GM03348 (cell line): ENCODE results near the gene SLC1A3.
"Not testable (repeated sequence)": the region's sequence is repeated elsewhere in the genome, so short reads cannot be mapped to it uniquely, and the experiment has no call there.

Experiments
- DNase-seq: peaks from one replicate; pipeline ENCODE4 v3.0.0; 2012; ENCODE audit warnings: low spot score

SLC1A3 gene

DNA sequence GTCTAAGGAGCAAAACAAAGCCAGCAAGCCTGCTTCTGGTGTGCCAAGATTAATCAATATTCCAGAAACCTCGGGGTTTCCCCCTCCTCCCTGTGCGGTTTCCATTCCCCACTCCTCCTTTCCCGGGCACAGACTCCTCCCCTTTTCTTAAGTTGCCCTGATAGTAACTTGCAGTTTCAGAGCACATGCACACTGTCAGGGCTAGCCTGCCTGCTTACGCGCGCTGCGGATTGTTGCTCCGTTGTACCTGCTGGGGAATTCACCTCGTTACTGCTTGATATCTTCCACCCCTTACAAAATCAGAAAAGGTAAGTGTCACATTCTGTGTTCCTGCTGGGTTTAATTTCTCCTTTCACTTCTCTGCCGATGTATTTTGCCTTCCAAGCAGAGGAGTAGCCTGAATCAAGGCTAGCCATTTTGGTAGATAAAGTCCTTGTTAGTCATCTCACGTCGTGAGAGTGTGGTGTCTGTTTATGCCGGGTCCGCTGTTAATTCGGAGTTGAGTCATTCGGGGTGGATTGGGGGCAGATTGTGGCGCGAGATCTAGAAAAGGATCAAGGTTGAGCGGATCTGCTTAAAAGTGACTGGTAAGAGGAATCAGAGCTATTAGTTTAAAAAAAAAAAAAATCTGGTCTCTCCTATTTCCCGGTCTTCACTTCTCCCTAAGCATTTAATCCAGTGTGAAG, at the start of gene SLC1A3:
TSS of gene SLC1A3 (plus strand) at position 179 of the 686 bp plus-strand sequence. CDS start 1,818 bp downstream, outside the sequence.
- DNase-seq, result peak; percentile 75

DNA sequence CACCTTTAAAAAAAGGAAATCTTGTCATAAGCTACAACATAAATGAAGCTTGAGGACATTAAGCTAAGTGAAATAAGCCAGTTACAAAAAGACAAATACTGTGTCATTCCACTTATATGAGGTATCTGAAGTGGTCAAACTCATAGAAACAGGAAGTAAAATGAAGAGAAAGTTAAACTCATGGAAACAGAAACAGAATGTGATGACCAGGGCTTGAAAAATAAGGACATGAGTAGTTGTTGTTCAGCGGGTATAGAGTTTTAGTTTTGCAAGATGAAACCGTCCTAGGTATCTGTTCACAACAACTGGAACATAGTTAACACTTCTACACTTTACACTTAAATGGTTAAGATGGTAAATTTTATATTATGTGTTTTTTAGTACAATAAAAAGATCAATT, 47.8 kb upstream of the SLC1A3 start:
- DNase-seq, result no peak

DNA sequence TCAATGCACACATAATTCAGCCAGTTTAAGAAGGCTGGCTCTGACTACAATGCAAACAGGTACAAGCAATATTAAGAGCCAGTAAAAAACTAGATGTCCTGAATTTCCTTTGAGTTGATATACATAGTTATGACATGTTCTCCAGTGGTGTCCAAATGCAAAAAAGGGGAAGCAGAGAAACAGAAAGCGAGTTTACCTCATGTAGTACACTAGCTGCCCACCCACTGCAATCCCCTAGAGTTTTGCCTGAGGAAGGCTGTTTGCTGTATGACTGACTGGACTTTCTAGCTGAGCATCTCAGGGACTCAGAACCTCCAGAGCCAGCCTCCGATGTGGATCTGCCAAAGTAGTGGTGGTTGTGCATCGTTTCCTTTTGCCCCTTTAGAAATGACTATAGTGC, 44.8 kb upstream of the SLC1A3 start:
- no peak for DNase-seq

DNA sequence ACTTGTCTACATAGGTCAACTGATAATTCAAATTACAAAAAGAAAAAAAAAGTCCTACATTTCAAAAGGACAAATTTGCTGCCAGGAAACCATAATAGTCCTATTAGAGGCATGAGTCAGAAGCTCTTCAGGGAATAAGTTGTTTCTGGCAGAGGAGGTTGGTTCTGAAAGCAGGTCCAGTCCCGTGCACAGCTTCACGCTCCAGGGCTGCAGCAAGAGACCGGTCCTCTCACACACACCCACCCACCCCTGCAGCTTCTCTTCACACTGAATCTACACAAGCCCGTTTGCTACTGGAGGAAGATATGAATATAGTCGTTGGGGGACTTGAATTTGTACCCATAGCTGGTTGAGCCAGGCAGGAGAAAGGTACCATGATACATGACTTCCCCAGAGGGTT, 36.9 kb upstream of the SLC1A3 start:
- DNase-seq, result peak; percentile 55

DNA sequence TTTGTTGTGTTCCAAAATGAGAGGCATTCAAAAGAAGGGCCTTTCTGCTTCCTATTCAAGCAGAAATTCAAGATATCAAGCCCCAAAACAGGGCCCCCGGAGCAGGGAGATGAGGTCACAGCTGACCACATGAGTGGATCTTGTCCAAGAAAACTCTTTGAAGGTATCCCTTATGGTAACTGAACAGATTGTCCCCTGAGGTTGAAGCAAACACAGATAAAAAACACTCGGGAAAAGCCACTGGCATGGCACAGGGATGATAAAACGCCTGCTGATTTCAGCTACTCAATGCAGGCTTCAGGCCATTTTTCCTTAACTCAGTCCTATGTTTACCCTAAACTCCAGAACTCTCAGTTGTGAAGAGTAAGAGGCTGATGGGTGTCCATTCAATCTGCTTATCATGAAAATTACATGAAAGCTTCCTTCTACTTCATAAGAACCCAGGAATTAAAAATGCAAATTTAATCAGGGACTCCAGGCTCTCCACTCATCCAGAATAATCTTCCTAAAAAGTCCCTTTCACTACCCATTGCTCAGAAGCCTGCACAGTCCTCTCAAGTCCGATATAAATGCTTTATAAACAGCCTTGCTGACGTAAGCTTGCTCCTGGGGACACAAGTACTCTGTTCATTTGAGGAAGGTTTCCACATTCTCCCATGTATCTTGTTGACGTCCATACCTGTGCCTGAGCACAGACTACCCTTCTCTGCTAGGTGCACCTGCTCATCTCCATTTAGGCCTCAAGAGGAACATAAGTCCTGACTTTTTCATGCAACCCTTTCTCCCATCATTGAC, 35.9 kb upstream of the SLC1A3 start:
- DNase-seq, result no peak

DNA sequence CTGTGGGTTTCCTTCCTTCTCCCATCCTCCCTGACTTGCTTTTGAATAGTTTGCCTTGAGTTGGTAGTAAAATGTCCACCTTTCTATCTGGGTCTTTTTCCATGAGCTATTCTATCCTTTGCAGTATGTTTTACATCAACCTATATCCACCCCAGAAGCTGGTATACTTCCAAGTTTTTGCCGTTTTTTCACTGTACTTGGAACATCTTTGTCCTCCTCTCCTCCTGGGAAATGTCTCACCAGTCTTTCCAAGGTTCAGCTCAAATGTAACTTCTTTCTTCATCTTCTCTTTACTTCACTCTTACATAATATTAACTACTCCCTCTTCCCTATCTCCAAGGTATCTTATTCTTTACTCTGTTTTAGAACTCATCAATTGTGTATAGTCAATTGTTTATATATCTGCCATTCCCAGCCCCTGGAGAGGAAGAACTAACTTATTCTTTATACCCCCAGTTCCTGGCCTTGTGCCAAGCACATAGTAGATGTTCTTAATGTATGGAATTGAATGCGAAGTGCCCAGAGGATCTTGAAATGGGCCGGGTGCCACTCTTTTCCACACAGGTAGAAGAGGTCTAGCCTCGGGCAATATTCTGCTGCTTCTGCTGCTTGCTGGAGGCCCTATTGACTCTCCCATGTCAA, 34.9 kb upstream of the SLC1A3 start:
- no peak for DNase-seq

DNA sequence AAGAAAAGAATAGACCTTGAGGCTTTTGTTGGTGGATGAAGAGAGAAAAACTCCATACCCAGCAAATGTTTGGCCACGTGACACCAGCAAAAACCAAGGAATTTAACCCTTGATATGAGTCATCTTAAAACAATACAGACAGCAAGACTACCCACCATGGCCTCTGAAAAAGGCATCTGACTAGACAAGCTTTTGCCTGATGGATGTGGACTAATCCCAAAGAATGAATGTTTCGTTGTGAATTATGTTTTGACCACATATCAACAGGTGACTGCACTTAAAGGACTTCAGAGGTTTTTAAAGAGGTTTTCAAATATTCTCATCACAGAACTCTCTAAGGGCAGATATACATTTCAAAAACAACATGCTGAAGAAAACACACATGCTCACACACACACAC, 33.0 kb upstream of the SLC1A3 start:
- DNase-seq, result peak; percentile 33

DNA sequence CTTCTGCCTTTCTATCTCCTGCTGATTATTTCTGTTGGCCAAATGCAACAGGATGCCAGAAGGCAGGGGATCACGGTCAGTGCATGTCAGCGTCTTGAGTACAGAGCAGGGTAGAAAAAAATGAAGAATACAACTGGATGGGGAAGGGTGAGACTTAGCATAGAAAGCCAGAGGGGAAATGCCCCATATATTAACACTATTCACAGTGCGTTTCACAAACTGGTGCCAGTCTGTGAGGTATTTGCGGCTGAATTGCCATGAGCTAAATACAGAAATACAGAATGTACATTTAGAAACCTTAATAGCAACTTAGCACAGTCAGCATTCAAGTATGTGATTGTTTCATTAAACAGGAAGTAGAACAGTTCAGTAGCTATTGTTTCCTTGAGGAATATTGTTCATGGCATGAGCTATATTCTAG, 31.0 kb upstream of the SLC1A3 start:
- peak; percentile 30 for DNase-seq

DNA sequence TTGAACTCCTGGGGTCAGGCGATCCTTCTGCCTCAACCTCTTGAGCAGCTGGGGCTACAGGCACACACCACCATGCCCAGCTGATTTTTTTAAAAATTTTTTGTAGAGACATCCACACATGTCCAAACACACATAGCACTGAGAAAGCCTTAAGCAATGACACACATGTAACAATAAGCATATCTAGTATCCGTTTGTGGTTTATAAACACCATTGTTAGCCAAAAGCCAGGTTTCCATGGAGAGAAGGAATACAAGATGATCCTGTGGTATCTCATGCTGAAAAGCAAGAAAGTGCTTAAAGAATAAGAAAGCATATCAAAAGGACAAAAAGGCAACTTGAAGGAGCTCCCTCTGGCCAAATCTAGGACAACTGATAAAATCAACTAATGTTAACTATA, 29.7 kb upstream of the SLC1A3 start:
- DNase-seq, result no peak

DNA sequence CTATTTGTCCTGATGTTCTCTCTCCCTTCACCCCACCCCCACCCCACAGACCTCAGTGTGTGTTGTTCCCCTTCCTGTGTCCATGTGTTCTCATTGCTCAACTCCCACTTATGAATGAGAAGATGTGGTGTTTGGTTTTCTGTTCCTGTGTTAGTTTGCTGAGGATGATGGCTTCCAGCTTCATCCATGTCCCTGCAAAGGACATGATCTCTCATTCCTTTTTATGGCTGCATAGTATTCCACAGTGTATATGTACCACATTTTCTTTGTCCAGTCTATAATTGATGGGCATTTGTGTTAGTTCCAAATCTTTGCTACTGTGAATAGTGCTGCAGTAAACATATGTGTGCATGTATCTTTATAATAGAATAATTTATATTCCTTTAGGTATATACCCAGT, 26.5 kb upstream of the SLC1A3 start:
- not testable (repeated sequence) for DNase-seq

DNA sequence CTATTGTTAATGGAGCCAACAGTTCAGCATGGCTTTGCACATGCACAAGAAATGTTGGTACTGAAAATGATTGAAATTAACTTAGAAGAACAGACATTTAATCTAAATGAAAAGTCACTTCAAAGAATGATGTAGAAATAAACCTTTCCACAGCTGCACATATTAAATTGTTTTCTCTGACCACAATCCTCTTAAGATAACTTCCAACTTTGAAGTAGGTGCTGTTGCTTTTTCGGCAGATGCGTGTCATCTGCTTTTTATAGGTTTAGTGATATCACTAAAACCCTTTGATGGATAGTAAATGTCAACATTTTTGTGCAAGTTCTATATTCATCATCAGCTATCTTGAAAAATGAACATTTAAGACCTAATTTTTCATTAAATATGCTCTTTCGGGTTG, 25.3 kb upstream of the SLC1A3 start:
- no peak for DNase-seq

DNA sequence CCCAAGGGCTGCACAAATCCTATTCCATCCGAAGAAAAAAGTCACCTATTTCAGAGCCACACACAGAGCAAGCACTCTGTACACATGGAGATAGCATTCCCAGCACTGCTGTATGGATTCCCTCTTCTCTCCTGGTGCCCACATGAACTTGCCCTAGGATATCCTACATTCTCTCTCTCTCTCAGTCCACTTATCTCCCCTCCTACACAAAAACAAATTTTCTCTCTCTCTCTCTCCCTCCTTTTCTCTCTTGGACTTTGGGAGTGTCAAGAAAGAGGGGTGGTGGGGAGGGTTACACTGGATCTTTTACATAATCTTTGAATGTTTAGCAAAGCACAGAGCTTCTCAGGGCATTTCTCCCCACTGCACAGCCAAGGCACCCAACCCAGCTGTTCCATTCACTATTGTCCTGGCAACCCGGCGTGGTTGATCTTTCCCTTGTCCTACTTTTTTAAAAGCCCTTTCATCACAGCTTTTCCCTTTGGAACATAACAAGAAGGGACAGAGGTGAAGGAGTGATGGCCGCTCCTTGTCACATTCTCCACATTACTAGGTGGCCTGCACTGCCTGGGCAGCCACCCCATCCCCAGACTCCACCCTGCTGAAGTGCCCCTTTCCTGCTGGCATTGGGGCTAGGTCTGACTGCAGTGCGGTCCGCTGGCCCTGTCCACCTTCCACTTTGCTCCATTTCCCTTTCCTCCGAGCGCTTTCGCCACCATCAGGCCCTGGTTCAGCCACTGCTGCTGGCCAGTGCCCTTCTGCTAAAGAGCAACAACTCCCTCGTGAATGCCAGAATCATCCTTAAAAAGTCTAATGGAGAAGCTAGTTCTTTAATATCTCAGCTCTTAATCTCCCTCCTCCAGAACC, 22.2 kb upstream of the SLC1A3 start:
- DNase-seq, result no peak

DNA sequence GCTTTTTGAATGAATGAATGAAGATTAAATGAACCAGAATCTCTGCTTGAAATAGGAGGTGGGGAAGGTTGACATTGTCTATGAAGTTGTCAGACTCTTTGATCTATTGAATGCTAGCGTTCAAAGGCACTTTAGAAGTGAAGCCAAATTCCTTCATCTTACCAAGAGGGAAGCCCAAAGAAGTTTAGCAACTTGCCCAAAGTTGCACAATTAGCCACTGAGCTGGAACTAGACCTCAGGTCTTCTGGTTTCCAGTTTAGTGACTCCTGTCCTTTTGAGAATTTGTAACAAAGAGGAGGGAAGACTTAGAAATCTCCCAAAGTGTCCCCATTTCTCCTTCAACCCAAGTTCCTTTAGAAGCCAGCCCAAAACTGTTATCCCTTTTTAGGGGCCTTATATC, 20.7 kb upstream of the SLC1A3 start:
- DNase-seq, result peak; percentile 20

DNA sequence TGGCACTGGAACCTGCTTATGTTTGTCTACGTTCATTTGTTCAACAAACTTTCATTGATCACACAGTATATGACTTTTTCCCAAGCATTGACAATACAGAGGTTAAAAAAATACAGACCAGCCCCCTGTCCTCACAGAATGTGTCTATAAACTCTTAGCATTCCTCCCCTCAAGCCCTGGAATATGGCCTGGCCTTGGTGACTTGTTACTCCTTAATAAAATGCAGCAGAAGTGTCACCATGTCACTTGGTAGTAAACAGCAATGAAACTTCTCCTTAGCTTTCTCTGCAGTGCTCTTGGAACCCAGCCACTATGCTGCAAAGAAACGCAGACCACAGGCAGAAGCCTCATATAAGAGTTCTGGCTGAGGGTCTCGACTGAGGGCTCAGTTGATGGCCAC, 19.1 kb upstream of the SLC1A3 start:
- no peak for DNase-seq

DNA sequence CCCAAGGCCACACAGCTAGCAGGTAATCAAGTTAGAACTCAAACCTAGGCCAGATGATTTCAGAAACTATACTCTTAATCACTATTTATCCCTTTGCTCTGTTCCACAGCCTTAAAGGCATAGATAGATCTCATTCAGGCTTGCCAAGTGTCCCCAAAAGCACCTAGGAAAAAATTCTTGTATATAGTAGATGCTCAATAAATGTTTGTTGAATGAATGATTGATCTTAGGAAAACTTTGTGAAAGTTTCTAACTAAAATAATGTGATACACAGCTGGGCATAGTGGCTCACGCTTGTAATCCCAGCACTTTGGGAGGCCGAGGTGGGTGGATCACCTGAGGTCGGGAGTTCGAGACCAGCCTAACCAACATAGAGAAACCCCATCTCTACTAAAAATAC, 16.7 kb upstream of the SLC1A3 start:
- DNase-seq, result not testable (repeated sequence)

DNA sequence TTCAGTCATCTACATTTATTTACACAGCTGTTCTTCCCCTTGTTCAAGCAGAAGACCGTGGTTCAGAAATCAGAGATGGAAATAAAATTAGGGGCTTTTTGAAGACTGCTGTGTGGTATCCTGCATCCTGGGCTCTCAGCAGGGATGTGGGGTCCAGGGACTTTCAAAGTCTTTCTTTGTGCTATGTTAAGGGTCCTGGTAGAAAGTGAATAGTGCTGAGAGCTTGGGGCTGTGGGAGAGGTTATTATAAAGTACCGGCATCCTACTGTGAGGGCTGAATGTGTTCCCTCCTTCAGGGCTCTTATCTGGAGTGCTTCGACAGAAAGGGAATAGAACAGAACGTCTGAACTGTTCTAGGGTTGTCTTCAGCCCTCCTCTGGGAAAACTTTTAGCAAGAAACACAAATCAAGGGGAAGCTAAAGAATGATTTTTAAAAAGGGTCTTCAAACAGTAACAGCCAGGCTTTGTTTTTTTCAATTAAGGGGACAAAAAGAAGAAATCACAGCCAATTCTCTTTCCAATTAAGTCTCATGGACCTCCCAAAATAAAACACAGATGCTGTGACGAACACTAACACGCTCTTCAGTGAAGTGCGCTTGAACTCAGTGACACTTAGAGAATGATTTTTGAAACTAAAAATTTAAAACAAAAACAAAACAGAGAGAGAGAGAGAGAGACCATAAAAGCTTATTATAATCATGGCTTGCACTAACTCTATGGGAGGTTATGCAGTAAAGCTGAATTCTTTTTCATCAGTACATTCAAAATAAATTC, 15.7 kb upstream of the SLC1A3 start:
- no peak for DNase-seq

DNA sequence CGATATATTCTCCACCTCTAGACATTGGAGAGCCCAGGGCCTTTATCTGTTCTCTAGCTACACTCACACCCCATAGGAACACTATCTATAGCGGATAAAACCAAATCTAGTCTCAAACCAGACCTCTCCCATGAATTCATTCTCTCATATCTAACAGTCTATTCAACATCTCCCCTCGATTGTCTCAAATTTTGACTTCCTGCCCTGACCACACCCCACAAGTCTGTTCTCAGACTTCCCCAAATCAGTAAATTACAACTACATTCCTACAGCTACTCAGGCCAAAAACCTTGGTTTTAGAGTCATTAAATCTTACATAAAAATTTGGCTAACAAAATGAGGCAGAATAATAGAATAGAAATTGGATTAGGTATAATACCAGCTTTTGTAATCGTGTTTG, 12.5 kb upstream of the SLC1A3 start:
- DNase-seq, result no peak

DNA sequence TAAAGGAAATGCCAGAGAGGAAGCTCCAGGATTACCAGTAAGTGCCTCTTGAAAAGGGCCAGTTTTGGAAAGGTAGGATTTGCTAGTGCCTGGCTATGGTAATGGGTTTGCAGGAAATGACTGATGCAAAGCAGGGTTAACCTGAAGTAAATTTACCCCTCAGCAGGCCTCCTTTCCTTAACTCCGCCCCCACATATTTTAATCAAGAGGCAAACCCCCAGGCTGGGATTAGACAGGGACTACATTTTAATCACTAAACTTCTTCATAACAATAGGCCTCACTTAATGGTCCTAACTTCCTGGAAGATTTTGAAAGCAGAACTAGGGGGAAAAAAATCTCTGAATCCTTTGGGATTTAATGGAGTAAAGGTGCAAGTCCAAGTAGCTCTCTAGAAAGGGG, 10.2 kb upstream of the SLC1A3 start:
- no peak for DNase-seq

DNA sequence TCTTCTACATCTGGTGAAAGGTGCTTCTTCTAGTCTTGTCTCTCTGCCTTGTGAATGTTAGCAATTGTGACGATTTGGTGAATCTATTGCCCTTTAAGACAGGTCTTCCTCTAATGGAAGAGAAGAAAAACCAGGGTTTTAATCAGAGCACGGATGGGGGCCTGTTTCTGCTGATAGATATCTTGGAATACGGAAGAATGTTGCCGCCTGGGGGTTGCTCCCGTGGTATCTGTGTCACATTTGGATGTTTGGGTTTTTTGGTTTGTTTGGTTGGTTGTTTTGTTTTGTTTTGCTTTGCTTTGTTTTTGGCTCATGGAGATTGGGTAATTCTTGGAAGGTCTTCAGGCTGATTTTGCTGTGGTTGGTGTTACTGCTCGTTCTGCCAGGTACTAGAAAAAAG, 9.7 kb upstream of the SLC1A3 start:
- no peak for DNase-seq

DNA sequence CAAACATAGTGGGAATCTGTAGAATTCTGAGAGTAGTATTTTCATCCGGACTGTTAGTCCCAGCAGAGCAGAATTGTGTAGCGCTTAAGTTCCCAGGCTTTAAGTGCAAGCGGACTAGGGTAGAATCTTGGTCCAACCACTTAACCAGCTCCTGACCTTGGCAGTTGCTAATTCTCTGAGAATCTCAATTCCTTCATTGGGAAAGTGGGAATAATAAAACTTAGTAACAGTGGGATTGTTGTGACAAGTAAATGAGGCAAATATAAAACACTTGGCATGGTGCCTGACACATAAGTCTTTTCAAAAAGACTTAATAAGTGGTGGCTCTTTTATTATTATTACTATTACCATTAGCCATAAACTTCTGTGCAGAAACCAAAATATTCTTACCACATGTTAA, 8.4 kb upstream of the SLC1A3 start:
- DNase-seq, result no peak

DNA sequence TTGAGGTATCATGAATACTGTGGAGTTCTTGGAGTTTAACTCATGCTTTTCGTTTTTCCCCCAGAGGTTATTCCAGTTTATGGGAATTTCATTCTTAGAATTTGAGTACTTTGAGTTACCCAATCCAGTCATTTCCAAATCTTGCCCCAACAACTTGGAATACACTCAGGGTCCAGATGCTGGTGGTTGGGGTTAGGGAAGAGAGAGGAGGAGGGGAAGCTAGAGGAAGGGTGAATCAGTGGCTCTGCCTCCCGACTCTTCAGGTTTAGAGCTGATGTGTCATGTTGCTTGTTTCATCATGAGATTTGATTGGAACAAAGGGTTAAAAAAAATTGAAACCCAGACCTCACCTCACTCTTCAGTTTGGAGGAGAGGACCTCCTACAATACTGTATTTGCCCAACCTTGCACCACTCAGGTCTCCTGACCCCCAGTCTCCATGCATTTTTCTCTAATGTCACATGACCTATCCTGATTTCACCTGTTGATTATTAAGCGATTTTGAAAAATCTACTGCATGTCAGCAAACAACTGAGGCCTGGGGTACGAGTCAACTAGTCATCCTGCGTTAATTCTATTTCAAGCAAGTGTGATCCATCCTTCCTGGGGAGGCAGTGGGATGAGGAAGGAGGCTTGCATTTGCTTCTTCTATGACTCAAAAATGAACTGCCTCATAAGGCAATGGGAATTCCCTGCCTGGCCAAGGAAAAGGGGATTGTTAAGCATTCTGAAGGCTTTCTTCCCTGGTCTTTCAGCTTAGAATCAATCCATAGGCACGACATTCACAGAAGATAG, 6.2 kb upstream of the SLC1A3 start:
- DNase-seq, result peak; percentile 72
